MM.1S (cell line): ENCODE results near the gene CAPZA1.
A peak's percentile ranks its signal among the peaks of the same experiment; 100 is the strongest.

Experiments used
- DNase-seq: peaks from one replicate; pipeline ENCODE4 v3.0.0-alpha.2; 2015
- H2AFZ ChIP-seq: fragments of 300-600 bp; sonication (generic); 2 replicates; pipeline ENCODE4 v1.6.0; 2016; ENCODE audit warnings: antibody characterized with exemption, low read length
- H3F3A ChIP-seq: fragments of 300-600 bp; sonication (generic); 2 replicates; pipeline ENCODE4 v1.6.1; 2016; ENCODE audit warnings: mild to moderate bottlenecking, antibody characterized with exemption, low read length, moderate library complexity, mixed read lengths; ENCODE audit not compliant: insufficient read depth
- H3K27ac ChIP-seq: fragments of 300-600 bp; sonication (generic); 2 replicates; pipeline ENCODE4 v1.5.1; 2016; ENCODE audit warnings: mild to moderate bottlenecking, low read length
- H3K27me3 ChIP-seq: fragments of 300-600 bp; sonication (generic); replicated peaks from 2 replicates; pipeline ENCODE4 v1.6.0; 2016; ENCODE audit warnings: low read length; ENCODE audit not compliant: insufficient read depth
- H3K36me3 ChIP-seq: fragments of 300-600 bp; sonication (generic); replicated peaks from 2 replicates; pipeline ENCODE4 v1.6.1; 2016; ENCODE audit warnings: mild to moderate bottlenecking, low read length, mixed read lengths; ENCODE audit not compliant: insufficient read depth
- H3K4me1 ChIP-seq: fragments of 300-600 bp; sonication (generic); 2 replicates; pipeline ENCODE4 v1.6.1; 2016; ENCODE audit warnings: low read length, mixed read lengths
- H3K4me2 ChIP-seq: fragments of 300-600 bp; sonication (generic); 2 replicates; pipeline ENCODE4 v1.6.0; 2016; ENCODE audit warnings: low read depth, low read length
- H3K4me3 ChIP-seq: fragments of 300-600 bp; sonication (generic); 2 replicates; pipeline ENCODE4 v1.5.1; 2016; ENCODE audit warnings: low read length, mixed read lengths
- H3K79me2 ChIP-seq: fragments of 300-600 bp; sonication (generic); 2 replicates; pipeline ENCODE4 v1.6.1; 2016; ENCODE audit warnings: mixed run types, low read length, mixed read lengths
- H3K9ac ChIP-seq: fragments of 300-600 bp; sonication (generic); 2 replicates; pipeline ENCODE4 v1.6.1; 2016; ENCODE audit warnings: low read length, mixed read lengths
- H3K9me2 ChIP-seq: fragments of 300-600 bp; sonication (generic); replicated peaks from 2 replicates; pipeline ENCODE4 v1.6.1; 2016; ENCODE audit warnings: mild to moderate bottlenecking, low read length, mixed read lengths; ENCODE audit not compliant: insufficient read depth
- H3K9me3 ChIP-seq: fragments of 300-600 bp; sonication (generic); replicated peaks from 2 replicates; pipeline ENCODE4 v1.6.1; 2016; ENCODE audit warnings: mild to moderate bottlenecking, low read length, mixed read lengths; ENCODE audit not compliant: insufficient read depth
- H4K20me1 ChIP-seq: fragments of 300-600 bp; sonication (generic); 2 replicates; pipeline ENCODE4 v1.6.1; 2016; ENCODE audit warnings: mild to moderate bottlenecking, low read length, moderate library complexity, mixed read lengths; ENCODE audit not compliant: insufficient read depth
- EZH2 ChIP-seq: fragments of 300-600 bp; sonication (generic); optimal IDR thresholded peaks from 2 replicates; pipeline ENCODE3; 2017; ENCODE audit warnings: low read depth, mild to moderate bottlenecking, antibody characterized with exemption, low read length, mixed read lengths
- EZH2phosphoT487 ChIP-seq: fragments of 300-600 bp; sonication (generic); IDR thresholded peaks from 2 replicates; pipeline ENCODE4 v1.6.1; 2018; ENCODE audit warnings: antibody characterized with exemption, low read length
- TF ChIP-seq, protein P1 (sequence below): fragments of 300-600 bp; sonication (generic); IDR thresholded peaks from 2 replicates; pipeline ENCODE4 v1.5.1; 2016; ENCODE audit warnings: antibody characterized with exemption, low read length, mixed read lengths

The CAPZA1 gene

GRCh38 chr1:112619518-112620376, at the start of gene CAPZA1:
CAPZA1 (plus strand) TSS chr1:112619832; CDS start chr1:112619845, 13 bp downstream.
- H3K9me2 ChIP-seq: no peaks in the 10 kb centered on the region
- peak within 1 kb of the TSS; percentile 92 for H3K9ac ChIP-seq
- 0 out of 2 replicates have a peak, but pooled peaks cover 3% of the 10 kb centered on the region for H3K4me1 ChIP-seq
- no peaks in the 10 kb centered on the region for H4K20me1 ChIP-seq
- no peaks in the 10 kb centered on the region for H3K27me3 ChIP-seq
- peaks cover 29% of the 10 kb centered on the region for H3F3A ChIP-seq
- peaks cover 49% of the 10 kb centered on the region for H3K79me2 ChIP-seq
- H3K4me2 ChIP-seq: peak within 1 kb of the TSS; percentile 78
- H3K27ac ChIP-seq: peak within 1 kb of the TSS; percentile 91
- TF ChIP-seq EZH2 (no peak), EZH2phosphoT487 (no peak)
- TF ChIP-seq, protein P1, sequence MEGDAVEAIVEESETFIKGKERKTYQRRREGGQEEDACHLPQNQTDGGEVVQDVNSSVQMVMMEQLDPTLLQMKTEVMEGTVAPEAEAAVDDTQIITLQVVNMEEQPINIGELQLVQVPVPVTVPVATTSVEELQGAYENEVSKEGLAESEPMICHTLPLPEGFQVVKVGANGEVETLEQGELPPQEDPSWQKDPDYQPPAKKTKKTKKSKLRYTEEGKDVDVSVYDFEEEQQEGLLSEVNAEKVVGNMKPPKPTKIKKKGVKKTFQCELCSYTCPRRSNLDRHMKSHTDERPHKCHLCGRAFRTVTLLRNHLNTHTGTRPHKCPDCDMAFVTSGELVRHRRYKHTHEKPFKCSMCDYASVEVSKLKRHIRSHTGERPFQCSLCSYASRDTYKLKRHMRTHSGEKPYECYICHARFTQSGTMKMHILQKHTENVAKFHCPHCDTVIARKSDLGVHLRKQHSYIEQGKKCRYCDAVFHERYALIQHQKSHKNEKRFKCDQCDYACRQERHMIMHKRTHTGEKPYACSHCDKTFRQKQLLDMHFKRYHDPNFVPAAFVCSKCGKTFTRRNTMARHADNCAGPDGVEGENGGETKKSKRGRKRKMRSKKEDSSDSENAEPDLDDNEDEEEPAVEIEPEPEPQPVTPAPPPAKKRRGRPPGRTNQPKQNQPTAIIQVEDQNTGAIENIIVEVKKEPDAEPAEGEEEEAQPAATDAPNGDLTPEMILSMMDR: no peak
- peak within 1 kb of the TSS; percentile 80 for H2AFZ ChIP-seq
- H3K9me3 ChIP-seq: no peaks in the 10 kb centered on the region
- no peaks in the 10 kb centered on the region for H3K36me3 ChIP-seq
- DNase-seq: peak; percentile 67
- peak within 1 kb of the TSS; percentile 85 for H3K4me3 ChIP-seq

GRCh38 chr1:112575154-112575804, 44.4 kb upstream of the CAPZA1 start:
- Histone ChIP-seq H3K4me1 (no peaks in the 10 kb centered on the region), H3K27me3 (no peaks in the 10 kb centered on the region), H3K79me2 (no peaks in the 10 kb centered on the region), H3K9ac (no peak overlapping the region), H4K20me1 (no peaks in the 10 kb centered on the region), H3F3A (no peaks in the 10 kb centered on the region), H2AFZ (no peak overlapping the region), H3K9me2 (no peaks in the 10 kb centered on the region), H3K4me3 (no peak overlapping the region), H3K36me3 (no peaks in the 10 kb centered on the region), H3K9me3 (no peaks in the 10 kb centered on the region), H3K27ac (no peak overlapping the region), H3K4me2 (no peak overlapping the region)
- DNase-seq: no peak
- TF ChIP-seq EZH2phosphoT487 (no peak), EZH2 (no peak)
- TF ChIP-seq, protein P1: no peak

GRCh38 chr1:112576240-112576639, 43.4 kb upstream of the CAPZA1 start:
- H3K4me2 ChIP-seq: no peak overlapping the region
- H3K79me2 ChIP-seq: no peaks in the 10 kb centered on the region
- no peak overlapping the region for H3K9ac ChIP-seq
- no peaks in the 10 kb centered on the region for H4K20me1 ChIP-seq
- H3K4me1 ChIP-seq: no peaks in the 10 kb centered on the region
- H3F3A ChIP-seq: no peaks in the 10 kb centered on the region
- H3K27me3 ChIP-seq: no peaks in the 10 kb centered on the region
- no peak overlapping the region for H3K27ac ChIP-seq
- H3K4me3 ChIP-seq: no peak overlapping the region
- no peaks in the 10 kb centered on the region for H3K36me3 ChIP-seq
- no peak for DNase-seq
- no peaks in the 10 kb centered on the region for H3K9me3 ChIP-seq
- no peak overlapping the region for H2AFZ ChIP-seq
- TF ChIP-seq, protein P1: no peak
- TF ChIP-seq EZH2phosphoT487 (no peak), EZH2 (no peak)
- no peaks in the 10 kb centered on the region for H3K9me2 ChIP-seq
